HG02763 (cell line): ENCODE results near the gene DLGAP1.

ENCODE experiments used
- ATAC-seq: cut with Tn5 transposase; IDR thresholded peaks from one replicate; pipeline ENCODE4 v1.9.1; 2021; ENCODE audit warnings: mild to moderate bottlenecking, moderate library complexity; ENCODE audit not compliant: unreplicated experiment

The DLGAP1 gene

DNA sequence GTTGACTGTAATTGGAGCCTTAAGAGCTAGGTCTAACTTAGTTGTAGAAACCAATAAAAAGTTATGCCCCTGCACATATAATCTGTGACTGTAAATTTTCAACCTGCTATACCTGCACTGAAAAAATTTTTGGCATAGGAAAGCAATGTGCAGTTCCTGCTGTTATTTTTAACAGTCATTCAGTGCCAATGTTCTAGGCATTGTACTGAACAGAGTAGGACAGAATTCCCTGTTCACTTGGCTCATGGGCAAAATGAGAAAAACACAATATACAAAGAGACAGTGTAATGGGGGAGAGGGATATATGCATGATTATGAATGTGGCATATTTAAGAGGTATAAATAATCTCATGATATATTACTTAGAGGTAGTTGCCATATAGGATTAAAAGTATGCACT is 547.2 kb downstream of the DLGAP1 start:
- ATAC-seq = no peak

DNA sequence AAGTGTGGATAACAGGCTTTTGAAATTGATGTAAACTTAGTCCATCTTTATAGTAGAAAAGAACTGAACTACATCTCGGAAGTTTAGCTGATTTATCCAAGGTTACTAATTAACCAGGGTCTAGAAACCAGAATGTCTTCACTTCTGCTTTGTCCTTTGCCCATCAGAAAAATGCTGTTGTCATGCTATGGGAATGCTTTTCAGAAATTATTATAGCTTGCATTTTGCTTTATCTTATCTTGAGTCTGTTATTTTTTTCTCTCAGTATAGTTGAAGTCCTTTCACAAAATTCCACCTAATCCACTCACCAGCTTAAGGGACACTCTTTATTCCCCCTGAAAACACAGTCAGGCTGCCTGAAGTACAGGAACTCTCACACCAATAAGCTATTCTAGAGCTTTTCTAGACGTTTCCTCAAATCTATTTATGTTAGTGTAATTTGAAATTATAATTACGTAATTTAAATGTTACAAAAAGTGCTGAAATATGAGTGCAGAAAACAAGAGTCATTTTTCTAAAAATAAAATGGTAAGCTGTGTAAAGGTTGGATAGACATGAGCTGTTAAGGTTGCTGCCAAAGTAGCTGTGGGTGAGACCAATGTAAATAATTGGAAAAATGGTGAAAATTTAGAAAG is 548.9 kb downstream of the DLGAP1 start:
- ATAC-seq = no peak

DNA sequence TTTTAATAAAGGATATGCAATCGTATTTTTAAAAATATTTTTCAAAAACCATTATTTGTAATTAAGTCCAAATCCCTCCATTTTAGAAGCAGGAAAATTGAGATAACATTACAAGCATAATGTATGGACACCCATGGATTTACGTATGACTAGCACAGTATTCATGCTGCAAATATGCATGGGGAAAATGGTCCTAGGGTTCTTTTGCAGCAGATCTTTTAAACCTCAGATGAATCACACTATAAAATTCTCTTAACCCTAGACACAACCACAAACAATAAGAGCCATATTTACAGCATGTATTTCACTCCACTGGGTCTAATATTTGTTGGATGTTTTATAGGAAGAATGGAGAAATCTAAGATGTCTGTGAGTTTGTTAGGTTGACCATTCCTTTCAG is 551.8 kb downstream of the DLGAP1 start:
- ATAC-seq = no peak

GRCh38 chr18:3902676-3903075 is 552.4 kb downstream of the DLGAP1 start:
- ATAC-seq = no peak

- ATAC-seq = no peak
Measured at GRCh38 chr18:3901811-3902210, 553.3 kb downstream of the DLGAP1 start.

DNA sequence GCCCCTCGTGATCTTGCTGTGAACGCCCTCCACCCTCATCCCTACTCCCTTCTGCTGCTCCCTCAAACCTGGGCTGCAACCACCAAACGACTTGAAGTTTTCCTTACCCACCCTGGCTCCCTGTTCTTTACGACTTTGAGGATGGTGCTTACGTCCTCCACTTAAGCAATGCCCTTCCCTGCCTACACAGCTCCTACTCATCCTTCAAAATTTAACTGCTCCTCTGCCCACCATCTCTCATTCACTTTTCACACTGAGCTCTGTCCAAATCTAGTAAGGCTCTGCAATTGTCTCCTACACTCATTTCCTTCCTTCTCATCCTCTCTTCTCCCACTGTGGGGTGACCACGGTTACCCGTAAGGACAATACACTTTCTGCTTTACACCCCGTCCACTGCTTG is 554.1 kb downstream of the DLGAP1 start:
- ATAC-seq = no peak

DNA sequence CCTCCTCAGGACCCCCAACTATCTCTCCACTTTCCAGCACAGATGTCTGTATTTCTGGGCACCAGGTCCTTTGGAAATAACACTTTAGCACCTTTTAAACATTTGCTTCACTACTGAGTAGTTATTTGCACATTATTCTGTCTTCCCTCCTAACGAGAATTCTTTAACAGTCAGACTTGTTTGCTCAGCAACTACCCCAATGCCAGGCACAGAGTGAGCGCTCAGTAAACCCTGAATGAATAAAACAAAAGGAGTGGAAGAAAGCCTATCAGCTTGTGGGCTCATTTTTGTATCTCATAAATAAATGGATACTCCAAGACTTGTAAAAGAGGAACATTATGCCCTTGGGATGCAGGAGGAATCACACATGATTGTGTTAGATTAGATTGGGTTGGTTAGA is 554.8 kb downstream of the DLGAP1 start:
- ATAC-seq = no peak

- no peak for ATAC-seq
Measured at GRCh38 chr18:3898861-3899613, 556.1 kb downstream of the DLGAP1 start.

GRCh38 chr18:3892152-3892551 is 563.0 kb downstream of the DLGAP1 start:
- no peak for ATAC-seq

DNA sequence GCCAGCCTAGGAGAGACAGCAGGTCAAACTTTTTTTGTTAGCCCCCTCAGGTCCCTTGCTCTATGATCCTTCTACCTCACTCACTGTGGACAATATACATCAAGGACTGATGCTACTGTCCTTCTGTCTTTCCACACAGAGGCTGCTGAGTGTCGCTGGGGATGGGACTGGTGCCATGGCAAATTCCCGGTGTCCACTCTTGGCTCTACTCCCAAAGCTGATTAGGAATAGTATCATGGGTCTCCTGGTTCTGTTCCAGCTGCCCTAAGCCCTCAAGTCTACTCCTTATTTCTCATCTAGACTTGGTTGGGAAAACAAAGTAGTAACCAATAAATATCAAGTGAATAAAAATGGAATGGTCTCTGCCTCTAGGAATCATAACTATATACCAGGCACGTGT is 563.9 kb downstream of the DLGAP1 start:
- no peak for ATAC-seq

DNA sequence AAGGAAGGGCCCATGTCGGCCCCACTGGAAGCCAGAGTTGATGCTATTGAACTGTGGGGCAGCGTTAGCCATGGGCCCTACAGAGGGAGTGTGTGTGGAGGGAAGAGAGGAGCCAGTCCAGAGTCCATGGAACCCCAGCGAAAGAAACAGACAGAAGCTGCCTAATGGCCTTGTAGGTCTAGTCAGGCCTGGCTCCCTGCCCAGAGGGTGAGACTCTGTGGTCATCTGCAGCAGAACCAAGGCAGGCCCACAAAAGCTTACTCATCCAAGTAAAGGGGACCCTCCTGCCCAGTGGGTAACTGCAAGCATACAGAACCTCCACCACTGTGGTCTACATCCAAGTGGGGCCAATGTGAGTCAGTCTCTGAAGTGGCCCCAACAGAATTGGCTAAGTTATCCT is 565.3 kb downstream of the DLGAP1 start:
- ATAC-seq = no peak

GRCh38 chr18:3889121-3889520 is 566.0 kb downstream of the DLGAP1 start:
- no peak for ATAC-seq

DNA sequence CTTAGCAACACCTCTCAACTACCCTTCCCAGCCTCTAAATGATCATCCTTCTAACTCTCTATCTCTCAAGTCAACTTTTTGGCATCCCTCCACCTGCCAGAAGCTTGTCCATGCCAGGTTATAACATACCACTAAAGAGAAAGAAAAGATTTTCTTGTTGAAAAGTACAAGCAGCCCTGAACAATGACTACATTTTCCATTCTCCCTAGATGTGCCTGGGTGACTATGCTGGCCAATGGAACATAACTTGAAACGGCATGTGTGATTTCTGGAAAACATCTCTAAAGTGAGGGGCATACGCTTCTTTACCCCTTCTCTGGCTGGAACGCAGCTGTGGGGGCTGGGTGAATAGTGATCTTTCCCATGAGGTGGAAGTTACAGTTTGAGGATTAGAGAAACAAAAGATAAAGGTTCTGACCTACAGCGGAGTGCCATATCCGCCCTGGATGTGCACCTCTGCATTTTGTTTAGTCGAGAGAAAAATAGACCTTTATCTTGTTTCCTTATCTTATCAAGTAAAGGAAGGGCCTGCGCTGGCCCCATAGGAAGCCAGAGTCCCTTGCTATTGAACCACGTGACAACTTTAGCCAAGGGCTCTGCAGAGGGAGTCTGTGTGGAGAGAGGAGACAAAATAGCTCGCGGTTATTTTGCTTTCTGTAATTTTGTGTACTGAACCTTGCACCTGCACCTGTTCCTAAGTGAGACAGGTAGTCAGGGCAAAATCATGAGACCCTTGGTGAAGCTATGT is 568.4 kb downstream of the DLGAP1 start:
- ATAC-seq = no peak

- ATAC-seq = no peak
Measured at GRCh38 chr18:3885209-3885792, 569.8 kb downstream of the DLGAP1 start.

GRCh38 chr18:3879836-3880120 is 575.3 kb downstream of the DLGAP1 start:
- no peak for ATAC-seq

DNA sequence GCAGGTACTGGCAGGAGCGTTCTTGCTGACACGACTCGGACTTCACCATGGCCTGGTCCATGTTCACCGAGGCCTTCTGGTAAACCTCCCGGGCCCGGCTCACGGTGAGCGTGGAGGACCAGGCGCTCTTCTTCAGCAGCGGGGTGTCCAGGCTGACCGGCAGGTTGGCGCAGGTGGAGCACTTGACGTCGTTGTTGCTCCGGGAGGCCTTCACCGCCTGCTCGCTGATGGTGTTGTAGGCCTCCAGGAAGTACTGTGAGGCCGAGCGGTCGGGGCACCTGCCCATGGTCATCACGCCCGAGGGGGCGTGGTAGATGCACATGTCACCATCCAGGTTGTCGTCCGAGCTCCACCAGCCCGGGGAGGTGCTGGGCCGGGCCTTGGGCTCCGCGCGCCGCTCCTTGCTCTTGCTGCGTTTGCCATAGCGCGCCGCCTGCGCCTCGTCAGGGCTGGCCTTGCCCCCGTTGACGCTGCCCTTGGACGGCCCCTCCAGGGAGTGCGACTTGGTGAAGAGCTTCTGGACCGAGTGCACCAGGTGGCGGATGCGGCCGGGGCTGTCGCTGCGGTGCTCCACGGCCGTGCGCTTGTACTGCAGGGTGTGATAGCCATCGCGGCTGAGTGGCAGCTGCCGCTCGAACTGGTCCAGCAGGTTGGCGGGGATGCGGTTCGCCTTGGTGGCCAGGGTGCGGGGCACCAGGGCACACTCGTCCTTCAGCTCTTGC is 575.8 kb downstream of the DLGAP1 start:
- no peak for ATAC-seq

- no peak for ATAC-seq
Measured at GRCh38 chr18:3878401-3878800, 576.7 kb downstream of the DLGAP1 start.

DNA sequence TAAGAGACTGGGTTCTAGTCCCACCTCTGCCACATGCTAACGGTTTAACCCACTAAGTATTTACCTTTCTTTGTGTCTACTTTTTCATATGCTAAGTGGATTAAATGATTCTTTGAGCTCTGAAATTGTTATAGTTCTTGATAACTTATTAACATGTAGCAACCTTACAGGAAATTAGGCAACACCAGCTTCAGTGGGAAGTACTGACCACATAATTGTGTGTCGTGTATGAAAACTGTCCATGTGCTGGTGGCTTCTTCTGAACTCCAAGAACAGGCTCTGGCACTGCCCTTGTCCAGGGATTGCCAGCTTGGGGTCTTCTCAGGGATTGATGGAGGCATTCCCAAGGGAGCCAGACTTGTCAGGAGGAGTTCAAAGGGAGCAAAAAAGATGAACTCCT is 577.4 kb downstream of the DLGAP1 start:
- ATAC-seq = no peak

DNA sequence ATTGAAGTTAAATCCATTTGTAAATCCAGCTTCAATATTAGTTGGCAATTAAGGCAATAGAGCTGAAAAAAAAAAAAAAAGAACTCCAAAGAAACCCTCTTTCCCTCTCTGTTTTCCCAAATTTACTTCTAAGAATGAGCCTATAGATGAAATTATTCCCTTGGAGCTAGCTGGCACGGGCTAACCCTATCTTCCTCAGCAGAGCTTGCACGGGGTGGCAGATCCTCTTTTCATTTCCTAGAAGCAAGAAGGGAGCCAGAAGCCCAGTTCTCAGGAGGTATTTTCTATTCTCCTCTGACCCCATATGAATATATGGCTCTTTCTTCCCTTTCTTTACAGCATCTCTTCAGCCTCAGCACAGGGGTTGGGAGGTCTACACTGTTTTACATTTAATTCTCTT is 579.1 kb downstream of the DLGAP1 start:
- no peak for ATAC-seq

GRCh38 chr18:3875376-3875775 is 579.7 kb downstream of the DLGAP1 start:
- ATAC-seq = no peak

DNA sequence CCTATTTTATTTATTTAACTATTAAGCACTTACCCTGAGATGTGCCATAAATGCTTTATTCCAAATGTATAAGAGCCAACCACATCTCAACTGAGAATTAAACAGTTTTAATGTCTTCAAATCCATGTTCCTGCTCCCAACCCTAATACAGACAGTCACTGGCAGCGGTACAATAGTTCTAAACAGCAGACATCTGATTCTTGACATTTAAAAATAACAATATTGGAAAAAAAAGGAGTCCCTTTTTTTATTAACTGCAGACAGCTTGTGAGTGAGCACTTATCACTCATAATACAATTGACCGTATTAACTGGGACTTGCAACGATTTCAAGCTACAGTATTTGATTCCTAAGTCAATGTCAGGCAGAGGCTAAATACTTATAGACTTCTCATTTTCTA is 580.5 kb downstream of the DLGAP1 start:
- ATAC-seq = no peak
